WI38 (cell line): ENCODE results near the gene AHCY.
A peak's percentile ranks its signal among the peaks of the same experiment; 100 is the strongest.
"Not testable (repeated sequence)": the region's sequence is repeated elsewhere in the genome, so short reads cannot be mapped to it uniquely, and the experiment has no call there.

Experiments used
- H3K4me3 ChIP-seq: 2 replicates; pipeline ENCODE4 v1.5.1; 2011; ENCODE audit warnings: low read depth, mild to moderate bottlenecking, control low read depth, low read length
- CTCF ChIP-seq: IDR thresholded peaks from 2 replicates; pipeline ENCODE4 v1.5.1; 2012; ENCODE audit warnings: low read depth, mild to moderate bottlenecking, control low read depth, low read length

Gene AHCY

DNA sequence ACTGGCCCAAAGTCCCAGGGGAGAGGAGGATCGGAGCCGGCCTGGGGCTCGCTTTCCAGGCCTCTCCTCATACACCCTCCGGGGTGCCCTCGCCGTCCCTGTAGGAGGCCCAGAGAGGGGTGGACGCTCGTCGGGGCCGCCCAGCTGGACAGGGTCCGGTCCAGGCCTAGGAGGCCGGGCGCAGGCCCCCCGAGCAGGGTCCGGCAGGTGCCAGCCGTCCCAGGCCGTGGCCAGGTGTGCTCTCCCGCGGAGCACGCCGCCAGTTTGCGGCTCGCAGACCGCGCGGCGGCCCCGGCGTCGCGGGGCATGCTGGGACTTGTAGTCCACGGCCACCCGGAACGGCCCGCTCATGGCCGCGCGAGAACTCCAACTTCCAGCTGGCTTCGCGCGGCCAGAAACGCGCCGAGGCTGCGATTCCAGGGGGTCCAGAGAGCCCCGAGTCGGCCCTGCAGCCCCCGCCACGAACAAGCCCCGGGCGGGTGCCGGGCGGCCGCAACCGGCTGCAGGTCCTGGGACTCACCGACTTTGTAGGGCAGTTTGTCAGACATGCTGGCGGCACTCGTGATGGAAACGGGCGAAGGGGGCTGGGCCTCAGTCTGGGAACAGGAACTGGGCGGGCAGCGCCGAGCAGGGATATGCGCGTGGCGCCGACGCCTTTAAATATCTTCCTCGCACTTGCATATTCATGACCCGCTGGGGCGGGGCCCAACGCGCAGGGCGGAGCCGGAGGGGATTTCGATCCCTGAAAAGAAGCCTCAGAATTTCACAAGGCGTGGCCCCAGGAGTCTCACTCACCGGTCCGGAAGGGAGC, at the start of gene AHCY:
Gene AHCY (minus strand): TSS at position 633 of the 811 bp plus-strand sequence. CDS start 85 bp downstream, at position 548.
- no peak for TF ChIP-seq CTCF
- peak within 1 kb of the TSS; percentile 88 for H3K4me3 ChIP-seq

- no peak for TF ChIP-seq CTCF
- H3K4me3 ChIP-seq, result no peak overlapping the region
These were observed 46.9 kb upstream of the AHCY start for GRCh38 chr20:34350095-34350494.

DNA sequence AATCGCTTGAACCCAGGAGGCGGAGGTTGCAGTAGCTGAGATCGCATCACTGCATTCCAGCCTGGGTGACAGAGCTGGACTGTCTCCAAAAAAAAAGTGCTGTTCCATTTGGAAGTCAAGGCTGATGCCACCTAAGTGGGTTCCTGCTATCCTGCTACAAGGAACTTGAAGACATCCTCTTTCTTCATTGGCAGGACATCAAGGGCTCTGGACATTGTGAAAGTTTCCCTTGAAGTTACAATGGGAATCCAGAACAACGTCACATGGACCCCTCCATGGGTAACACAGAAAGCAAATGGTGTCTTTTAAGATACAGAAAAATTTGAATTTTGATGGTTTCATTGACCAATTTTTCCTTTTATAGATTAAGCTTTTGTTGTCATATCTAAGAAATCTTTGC, 44.4 kb upstream of the AHCY start:
- H3K4me3 ChIP-seq, result no peak overlapping the region
- no peak for TF ChIP-seq CTCF

DNA sequence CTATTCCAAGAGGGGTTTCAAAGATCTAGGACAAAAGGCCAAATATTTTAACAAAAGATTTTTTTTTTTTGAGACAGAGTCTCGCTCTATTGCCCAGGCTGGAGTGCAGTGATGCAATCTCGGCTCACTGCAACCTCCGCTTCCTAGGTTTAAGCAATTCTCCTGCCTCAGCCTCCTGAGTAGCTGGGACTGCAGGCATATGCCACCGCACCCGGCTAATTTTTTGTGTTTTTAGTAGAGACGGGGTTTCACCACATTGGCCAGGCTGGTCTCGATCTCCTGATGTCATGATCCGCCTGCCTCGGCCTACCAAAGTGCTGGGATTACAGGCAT, 43.3 kb upstream of the AHCY start:
- not testable (repeated sequence) for H3K4me3 ChIP-seq

DNA sequence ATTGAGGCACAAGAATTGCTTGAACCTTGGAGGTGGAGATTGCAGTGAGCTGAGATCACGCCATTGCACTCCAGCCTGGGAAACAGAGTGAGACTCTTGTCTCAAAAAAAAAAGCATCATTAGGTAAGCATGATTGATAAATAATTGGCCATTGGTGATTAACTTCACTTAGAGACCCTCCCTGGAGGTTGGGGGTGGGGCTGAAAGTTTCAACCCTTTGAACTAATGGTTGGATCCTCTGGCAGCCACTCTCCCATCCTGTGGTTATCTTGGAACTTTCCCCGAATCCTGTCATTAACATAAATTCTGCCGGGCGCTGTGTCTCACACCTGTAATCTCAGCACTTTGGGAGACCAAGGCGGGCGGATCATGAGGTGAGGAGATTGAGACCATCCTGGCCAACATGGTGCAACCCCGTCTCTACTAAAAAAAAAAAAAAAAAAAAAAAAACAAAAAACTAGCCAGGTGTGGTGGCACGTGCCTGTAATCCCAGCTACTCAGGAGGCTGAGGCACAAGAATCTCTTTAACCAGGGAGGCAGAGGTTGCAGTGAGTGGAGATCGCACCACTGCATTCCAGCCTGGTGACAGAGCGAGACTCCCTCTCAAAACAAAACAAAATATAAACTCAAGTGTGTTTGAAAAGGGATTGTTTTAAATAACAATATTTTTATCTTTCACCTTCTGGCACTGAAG, 42.8 kb upstream of the AHCY start:
- not testable (repeated sequence) for H3K4me3 ChIP-seq

- no peak overlapping the region for H3K4me3 ChIP-seq
- no peak for TF ChIP-seq CTCF
These were observed 42.2 kb upstream of the AHCY start for GRCh38 chr20:34345402-34345736.

DNA sequence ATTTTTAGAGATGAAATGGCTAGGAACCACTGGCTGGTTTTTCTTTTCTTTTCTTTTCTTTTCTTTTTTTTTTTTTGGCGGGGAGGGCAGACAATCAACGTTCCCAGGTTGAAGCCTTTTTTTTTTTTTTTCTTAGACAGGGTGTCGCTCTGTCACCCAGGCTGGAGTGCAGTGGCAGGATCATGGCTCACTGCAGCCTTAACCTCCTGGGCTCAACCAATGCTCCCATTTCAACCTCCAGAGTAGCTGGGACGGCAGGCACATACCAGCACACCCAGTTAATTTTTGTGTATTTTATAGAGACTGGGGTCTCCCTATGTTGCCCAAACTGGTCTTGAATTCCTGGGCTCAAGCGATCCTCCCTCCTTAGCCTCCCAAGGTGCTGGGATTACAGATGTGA, 41.1 kb upstream of the AHCY start:
- no peak for TF ChIP-seq CTCF
- H3K4me3 ChIP-seq, result no peak overlapping the region

DNA sequence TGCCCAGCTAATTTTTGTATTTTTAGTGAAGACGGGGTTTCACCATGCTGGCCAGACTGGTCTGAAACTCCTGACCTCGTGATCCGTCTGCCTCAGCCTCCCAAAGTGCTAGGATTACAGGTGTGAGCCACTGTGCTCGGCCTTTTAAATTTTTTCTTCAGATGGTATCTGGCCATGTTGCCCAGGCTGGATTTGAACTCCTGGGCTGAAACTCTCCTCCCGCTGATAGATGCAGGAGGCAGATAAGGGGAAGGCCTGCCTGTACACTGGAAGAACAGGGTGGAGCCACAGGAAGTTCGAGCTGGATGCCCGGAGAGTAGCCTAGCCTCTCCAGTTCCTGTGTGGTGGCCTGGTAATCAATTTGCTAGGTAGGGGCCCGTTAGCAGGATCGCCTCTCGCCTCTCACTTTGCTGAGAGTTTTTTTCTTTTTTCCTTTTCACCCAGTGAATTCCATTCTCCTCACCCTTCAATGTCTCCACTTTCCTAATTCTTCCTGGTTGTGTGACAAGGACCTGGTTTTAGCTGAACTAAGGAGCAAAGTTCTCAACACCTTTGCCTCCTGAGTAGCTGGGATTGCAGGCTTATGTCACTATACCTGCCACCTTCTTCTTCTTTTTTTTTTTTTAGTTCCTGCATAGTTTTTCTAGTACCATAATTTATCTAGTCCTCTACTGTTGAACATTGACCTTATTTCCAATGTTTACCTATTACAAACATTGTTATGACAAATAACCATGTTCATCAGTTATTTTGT, 40.5 kb upstream of the AHCY start:
- no peak overlapping the region for H3K4me3 ChIP-seq
- TF ChIP-seq CTCF, result no peak

GRCh38 chr20:34341199-34341598, 38.0 kb upstream of the AHCY start:
- H3K4me3 ChIP-seq, result not testable (repeated sequence)

DNA sequence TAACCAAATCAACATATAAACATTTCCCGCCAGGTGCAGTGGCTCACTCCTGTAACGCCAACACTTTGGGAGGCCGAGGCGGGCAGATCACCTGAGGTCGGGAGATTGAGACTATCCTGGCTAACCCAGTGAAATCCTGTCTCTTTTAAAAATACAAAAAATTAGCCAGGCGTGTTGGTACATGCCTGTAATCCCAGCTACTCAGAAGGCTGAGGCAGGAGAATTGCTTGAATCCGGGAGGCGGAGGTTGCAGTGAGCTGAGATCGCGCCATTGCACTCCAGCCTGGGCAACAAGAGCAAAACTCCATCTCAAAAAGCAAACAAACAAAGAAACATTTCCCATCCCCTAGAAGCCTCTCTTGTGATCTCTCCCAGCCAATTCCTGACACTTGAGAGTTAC, 37.6 kb upstream of the AHCY start:
- not testable (repeated sequence) for H3K4me3 ChIP-seq
